NCI-H82 (cell line): ENCODE data around the gene DCBLD2.

Source experiments
- DNase-seq: peaks from one replicate; lab custom pipeline; 2025; lab: John Stamatoyannopoulos, UW

The DCBLD2 gene

DNA sequence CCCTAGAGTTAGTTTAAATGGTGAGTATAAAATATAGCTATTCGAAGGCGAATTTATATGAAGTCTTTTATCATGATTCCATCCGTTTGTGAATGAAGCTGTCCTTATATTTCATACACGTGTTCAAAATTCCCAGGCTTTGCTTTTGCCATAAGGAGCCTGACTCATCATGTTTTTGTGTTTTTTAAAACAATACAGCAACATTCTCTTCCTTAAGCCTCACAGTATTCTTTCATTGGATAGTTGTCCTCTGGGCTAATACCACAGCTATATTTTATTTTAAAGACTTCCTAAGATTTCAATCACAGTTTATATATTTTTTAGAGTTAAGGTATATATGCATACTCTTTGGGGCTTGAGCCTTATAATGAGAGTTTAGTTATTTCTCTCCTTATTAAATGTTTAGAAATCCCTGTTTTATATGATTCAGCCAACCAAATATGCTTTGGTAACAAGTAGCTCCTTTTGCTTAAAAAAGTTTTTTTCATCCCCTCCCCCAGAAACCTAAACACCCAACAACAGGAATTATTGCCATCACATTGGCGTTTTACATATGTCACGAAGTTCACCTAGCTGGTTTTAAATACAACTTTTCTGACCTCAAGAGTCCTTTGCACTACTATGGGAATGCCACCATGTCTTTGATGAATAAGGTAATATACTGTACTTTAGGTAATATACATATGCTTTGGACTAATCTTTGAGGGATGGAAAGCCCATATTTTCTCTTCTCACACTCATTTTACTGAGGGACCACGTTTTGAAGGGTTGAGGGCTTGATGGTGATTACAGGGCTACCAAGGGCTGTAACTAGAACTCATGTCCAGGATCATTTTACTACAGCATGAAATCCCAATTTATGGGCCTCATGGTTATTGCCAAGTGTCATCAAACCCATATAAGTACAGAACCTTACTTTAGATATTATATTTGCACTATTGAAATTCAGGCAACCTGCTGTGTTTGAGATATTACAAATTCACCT lies 109.9 kb downstream of the DCBLD2 start:
- DNase-seq, result no peak

- peak; percentile 11 for DNase-seq
Measured at GRCh38 chr3:98788651-98789050, 112.8 kb downstream of the DCBLD2 start.

DNA sequence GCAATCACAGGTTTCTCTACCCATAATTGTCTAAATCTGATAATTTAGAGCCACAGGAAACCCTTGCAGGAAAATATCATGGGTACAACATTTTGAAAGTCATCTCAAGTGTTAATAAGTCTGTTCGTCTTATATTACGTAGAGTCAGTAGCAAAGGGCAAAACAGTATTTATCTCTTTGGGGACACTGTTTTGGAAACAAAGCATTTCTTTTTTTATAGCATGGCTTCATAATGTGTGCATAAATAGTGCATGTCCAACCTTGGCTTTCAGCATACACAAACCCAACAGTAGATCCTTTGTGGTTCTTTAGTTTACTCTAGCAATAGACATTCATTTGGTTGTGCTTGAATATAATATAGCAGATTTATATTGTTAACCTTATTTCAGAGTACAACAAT lies 114.3 kb downstream of the DCBLD2 start:
- DNase-seq, result no peak

GRCh38 chr3:98786364-98787006 lies 115.0 kb downstream of the DCBLD2 start:
- no peak for DNase-seq

- no peak for DNase-seq
Measured at GRCh38 chr3:98784666-98785600, 116.6 kb downstream of the DCBLD2 start.

DNA sequence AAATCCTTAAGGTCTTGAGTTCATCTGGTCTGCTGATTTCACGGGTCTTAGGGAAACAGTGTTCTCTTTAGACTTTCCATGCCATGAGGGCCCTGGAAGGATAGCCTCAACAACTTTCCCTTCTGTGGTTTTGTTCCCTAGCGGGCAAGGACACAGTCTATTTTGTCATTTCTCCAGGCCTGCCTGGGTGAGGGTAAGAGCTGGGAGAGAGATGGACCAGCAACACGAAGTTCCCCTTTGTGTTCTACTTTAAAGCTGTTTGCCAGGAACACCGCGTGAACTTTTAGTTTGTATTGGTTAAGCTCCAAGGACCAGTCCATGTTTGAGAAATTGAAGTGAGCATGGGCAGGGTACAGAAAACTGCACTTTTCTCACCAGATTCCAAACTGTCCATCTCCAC lies 117.5 kb downstream of the DCBLD2 start:
- DNase-seq, result no peak

DNA sequence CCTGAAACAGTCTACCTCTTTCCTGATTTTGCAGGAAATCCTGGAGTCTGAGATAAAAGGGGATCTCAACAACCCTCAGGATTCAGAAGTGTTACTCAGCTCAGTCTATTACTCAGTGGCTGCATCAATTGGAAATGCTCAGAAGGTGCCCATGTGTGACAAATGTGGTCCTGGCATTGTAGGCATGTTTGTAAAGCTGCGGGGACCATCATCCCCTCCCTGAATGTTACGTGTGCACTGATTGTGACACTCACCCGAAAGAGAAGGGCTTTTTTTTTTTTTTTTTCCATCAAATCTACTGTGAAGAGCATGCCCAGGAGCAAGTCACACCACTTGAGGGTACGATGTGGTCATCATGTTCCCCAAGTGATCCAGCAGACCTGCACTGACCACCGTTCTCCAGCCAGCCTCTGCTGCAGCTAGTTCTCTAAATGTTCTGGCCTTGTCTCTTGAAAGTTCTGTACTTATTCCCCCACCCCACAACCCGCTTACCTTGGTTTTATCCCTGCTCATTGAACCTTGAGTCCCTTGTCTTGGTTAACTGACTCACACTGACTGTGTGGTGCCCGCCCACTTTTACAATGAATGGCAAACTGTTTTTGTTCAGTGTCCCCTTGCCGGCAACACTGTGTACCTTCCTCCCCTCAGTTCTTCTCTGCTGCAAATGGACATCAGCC lies 118.5 kb downstream of the DCBLD2 start:
- no peak for DNase-seq

DNA sequence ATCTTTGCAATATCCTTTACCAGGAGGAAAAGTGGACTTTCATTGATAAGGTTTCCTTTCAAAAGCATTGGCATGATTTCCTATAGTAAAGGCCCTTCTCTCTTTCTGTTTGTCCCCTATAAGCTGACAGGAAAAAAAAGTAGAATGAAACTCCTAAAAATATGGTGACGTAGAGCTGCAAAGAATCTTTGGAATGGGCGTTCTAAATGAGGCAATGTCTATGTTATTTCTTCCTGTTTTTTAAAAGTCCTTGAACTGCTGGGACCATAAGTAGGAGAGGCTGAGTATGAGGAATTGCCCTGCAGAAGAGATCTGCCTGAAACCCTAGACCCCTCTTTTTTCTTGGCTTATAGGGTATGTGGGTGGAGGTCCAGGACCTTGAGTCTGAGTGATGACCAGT lies 121.2 kb downstream of the DCBLD2 start:
- DNase-seq, result no peak

DNA sequence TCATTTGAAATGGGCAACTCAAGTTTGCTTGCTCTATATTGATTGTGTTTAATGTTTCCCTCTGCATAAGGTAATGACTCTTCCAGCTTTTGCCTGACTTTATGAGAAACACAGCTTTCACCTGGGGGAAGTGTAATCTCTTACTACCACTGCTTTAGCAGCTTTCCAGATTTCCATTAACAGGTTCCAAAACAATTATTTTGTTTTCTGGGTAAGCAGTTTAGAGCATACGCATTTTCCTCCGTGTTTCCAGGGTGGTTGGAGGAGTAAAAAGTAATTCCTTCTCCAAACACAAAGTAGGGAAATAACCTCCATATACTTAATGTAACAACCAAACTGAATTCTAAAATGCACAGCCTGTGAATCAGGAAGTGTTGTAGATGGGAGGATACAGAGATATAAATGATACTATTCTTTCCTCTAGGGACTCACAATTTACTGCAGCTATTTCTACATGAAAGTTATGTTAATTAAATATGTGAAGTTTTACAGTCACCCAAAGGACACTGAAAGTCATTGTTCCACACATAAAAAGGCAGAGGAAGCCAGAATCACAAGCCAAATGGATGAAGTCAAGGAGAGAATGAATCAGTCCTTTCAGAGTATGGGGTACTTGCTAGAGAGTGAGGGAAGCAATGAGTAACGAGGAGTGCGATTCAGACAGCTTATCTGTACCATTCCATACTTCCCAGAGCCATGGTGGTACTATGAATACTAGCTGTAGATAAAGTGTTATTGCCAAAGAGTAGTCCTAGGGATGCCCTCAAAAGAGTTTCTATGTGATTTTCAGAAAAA lies 121.8 kb downstream of the DCBLD2 start:
- no peak for DNase-seq

- no peak for DNase-seq
Measured at GRCh38 chr3:98778852-98779413, 122.6 kb downstream of the DCBLD2 start.

- DNase-seq, result no peak
Measured at GRCh38 chr3:98778383-98778782, 123.1 kb downstream of the DCBLD2 start.

DNA sequence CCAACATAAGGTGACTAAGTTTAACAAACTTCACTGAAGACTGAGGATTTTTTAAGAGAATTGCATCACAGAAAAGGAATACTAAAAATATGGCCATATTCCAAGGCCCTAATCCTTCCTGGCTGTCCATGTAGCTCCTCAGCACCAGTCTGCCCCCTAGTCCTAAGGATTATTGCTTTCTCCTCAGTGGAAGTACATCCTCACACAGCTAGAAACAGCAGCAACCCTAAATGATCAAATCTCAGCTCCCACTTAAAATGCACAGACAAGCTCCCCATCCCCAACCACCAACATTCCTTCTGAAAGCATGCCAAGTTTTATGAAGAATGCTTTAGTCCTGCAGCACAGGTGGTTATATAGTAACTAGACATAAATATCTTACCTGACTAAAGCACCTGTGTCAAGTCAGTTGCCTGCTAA lies 123.7 kb downstream of the DCBLD2 start:
- DNase-seq, result no peak

- no peak for DNase-seq
Measured at GRCh38 chr3:98777286-98777685, 124.2 kb downstream of the DCBLD2 start.

- no peak for DNase-seq
Measured at GRCh38 chr3:98776140-98776493, 125.4 kb downstream of the DCBLD2 start.

- DNase-seq, result no peak
Measured at GRCh38 chr3:98775459-98776139, 125.9 kb downstream of the DCBLD2 start.

DNA sequence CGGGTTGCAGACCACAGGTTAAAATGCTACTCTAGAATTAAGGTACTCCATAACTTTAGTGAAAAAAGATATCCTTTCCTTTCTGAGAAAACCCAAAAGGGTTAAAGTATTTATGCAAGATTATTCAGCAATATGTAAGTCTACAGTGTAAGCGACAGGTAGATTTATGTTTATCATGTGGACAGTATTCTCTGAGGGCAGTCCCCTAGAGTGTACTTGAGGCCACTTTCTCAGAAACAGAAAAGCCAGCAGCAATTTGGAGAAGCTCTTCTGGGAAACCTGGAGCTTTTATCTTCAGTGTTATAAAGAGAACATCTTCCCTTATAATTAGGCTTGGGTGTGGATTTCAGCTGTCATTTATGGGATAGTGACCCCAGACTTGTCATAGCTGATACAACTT lies 129.5 kb downstream of the DCBLD2 start:
- DNase-seq, result no peak

- no peak for DNase-seq
Measured at GRCh38 chr3:98770261-98771039, 131.0 kb downstream of the DCBLD2 start.

- DNase-seq, result no peak
Measured at GRCh38 chr3:98769448-98769847, 132.0 kb downstream of the DCBLD2 start.

DNA sequence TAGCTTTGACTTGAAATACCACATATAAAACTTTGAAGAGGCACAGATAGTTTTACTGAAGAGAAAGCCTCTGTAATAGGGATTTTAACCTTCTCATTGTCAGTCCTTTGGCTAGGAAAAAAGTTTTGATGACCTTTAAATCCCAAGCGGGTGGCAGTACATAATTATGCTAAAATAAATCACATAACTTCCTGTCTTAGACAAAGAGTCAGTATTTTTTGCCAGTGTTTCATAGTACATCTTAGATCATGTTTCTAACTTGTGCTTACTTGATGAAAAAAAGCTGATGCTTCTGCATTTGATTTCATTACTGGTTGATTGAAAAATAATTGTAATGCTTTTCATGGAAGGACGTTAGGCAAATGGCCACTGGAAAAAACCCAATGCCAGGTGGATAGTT lies 132.5 kb downstream of the DCBLD2 start:
- no peak for DNase-seq
